GM18907 (cell line): Measurements from ENCODE around the gene GAS7.

Source experiments
- ATAC-seq: cut with Tn5 transposase; IDR thresholded peaks from one replicate; pipeline ENCODE4 v1.9.1; 2021; ENCODE audit warnings: mild to moderate bottlenecking, moderate library complexity; ENCODE audit not compliant: unreplicated experiment

GAS7 gene

GRCh38 chr17:9900044-9900594 is 298.3 kb downstream of the GAS7 start:
- ATAC-seq: no peak

GRCh38 chr17:9899280-9900043 is 298.9 kb downstream of the GAS7 start:
- no peak for ATAC-seq

GRCh38 chr17:9898812-9899211 is 299.6 kb downstream of the GAS7 start:
- ATAC-seq: no peak

GRCh38 chr17:9897372-9897968 is 300.9 kb downstream of the GAS7 start:
- ATAC-seq: no peak

- no peak for ATAC-seq
Measured at GRCh38 chr17:9895923-9896322, 302.5 kb downstream of the GAS7 start.

- ATAC-seq: no peak
Measured at GRCh38 chr17:9894231-9894630, 304.2 kb downstream of the GAS7 start.

GRCh38 chr17:9893411-9894012 is 304.9 kb downstream of the GAS7 start:
- ATAC-seq: no peak

GRCh38 chr17:9890124-9890523 is 308.3 kb downstream of the GAS7 start:
- no peak for ATAC-seq

- ATAC-seq: no peak
Measured at GRCh38 chr17:9887508-9887907, 310.9 kb downstream of the GAS7 start.

- ATAC-seq: no peak
Measured at GRCh38 chr17:9886141-9886930, 312.1 kb downstream of the GAS7 start.

- ATAC-seq: no peak
Measured at GRCh38 chr17:9883451-9883850, 315.0 kb downstream of the GAS7 start.

GRCh38 chr17:9880582-9880999 is 317.8 kb downstream of the GAS7 start:
- ATAC-seq: no peak

GRCh38 chr17:9878786-9879525 is 319.4 kb downstream of the GAS7 start:
- ATAC-seq: no peak

- ATAC-seq: no peak
Measured at GRCh38 chr17:9878356-9878755, 320.1 kb downstream of the GAS7 start.

GRCh38 chr17:9875441-9875840 is 323.0 kb downstream of the GAS7 start:
- ATAC-seq: no peak

GRCh38 chr17:9874722-9875121 is 323.7 kb downstream of the GAS7 start:
- ATAC-seq: no peak

GRCh38 chr17:9872852-9873251 is 325.6 kb downstream of the GAS7 start:
- ATAC-seq: no peak

- ATAC-seq: no peak
Measured at GRCh38 chr17:9868552-9868951, 329.9 kb downstream of the GAS7 start.

GRCh38 chr17:9865586-9865985 is 332.8 kb downstream of the GAS7 start:
- no peak for ATAC-seq

GRCh38 chr17:9862949-9863348 is 335.5 kb downstream of the GAS7 start:
- no peak for ATAC-seq
